GM18858 (cell line): ENCODE results near the gene TULP1.

Source experiments
- ATAC-seq: cut with Tn5 transposase; IDR thresholded peaks from one replicate; pipeline ENCODE4 v1.9.1; 2021; ENCODE audit not compliant: unreplicated experiment

Gene TULP1

DNA sequence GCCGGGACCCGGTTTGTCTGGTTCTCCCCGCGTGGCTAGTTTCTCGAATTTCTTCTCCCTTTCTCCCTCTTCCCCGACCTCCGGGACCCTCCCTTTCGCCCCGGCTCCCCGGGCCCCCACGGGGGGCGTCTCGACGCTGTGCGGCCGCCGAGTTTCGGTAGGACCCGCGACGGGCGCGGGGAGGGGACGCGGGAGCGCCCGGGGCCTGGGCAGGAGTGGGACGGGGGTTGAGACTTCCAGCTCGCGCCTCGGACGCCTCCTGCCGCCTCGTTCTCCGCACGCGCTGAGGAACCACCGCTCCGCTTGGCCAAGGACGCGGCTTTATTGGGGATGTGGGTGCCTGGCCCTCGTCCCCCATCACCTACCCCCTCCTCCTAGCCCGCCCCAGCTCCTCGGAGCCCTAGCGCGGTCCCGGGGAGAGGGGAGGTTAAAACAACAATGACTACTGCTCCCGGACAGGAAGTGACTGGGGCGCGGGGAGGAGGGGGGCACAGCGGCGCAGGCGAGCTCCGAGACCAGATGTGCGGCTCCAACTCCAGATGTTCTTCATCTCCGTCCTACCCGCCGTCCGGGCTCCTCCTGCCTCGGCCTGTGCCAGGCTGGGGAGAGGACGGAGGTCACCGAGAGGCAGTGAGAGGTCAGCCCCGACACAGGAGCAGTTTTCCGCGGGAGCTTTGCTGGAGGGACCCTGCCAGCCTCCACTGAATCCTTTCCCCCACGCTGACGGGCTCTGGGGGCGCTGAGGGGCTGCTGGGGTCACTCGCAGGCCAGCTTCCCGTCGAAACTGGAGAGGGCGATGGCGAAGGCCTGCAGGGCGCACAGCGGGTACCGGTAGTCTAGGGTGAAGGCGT, 14.9 kb downstream of the TULP1 start:
- ATAC-seq = no peak

- ATAC-seq = no peak
These were observed 15.7 kb downstream of the TULP1 start, which contains the start of gene TEAD3 for GRCh38 chr6:35496841-35497570. TSS of gene TEAD3 (minus strand) at chr6:35497079.

GRCh38 chr6:35496036-35496840, 16.5 kb downstream of the TULP1 start:
- ATAC-seq = no peak

GRCh38 chr6:35495258-35496035, 17.2 kb downstream of the TULP1 start:
- ATAC-seq = no peak

DNA sequence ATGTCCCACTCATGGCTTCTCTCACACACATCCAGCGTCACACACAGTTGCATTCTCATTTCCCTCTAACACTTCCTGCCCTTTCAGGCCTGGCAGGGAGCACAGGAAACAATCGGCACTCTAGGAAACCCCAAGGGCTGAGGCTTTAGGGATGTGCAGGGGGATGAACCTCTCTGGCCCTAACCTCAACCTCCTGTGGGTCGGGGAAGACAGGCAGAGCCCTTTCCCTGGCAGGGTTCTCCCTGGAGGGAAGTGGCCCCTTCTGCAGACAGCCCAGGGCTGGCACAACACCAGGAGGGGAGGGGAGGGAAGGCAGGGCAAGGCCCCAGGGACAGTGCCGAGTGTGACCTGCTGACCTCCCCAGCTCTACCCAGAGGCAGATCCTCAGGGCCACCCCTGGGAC, 18.5 kb downstream of the TULP1 start:
- ATAC-seq = no peak

- no peak for ATAC-seq
These were observed 19.3 kb downstream of the TULP1 start for GRCh38 chr6:35493307-35493983.

- ATAC-seq = no peak
These were observed 19.8 kb downstream of the TULP1 start for GRCh38 chr6:35492974-35493284.

- no peak for ATAC-seq
These were observed 20.3 kb downstream of the TULP1 start for GRCh38 chr6:35492258-35492973.

DNA sequence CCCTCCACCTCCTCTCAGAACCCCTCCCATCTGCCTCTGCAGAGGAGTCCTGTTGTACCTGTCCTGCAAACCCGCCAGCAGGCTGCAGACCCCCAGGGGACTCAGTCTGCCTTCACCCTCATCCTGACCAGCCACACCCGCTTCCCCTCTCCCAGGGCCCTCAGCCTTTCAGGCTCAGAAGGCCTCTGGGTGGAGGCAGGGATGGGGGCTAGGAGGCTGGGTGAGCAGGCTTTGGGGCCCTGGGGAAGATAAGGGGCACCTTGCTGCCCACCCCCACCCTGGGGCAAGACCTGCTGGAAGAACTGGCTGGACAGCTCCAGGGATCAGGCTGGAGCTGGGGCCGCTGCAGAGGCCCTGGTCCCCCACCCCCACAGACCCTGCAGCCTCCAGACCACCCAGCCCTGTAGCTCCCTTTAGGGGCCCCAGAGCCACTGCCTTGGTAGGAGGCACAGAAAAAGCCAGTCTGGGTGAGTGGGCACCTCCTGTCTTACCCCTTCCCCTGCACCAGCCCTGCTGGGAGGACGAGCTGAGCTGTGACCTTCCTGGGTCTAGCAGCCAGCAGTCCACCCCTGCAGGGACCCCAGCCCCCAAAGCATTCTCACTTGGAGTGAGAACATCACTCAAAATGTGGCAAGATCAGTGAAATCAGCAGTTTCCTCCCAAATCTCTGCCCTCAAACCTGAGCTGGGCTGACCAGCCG, 21.0 kb downstream of the TULP1 start:
- no peak for ATAC-seq

DNA sequence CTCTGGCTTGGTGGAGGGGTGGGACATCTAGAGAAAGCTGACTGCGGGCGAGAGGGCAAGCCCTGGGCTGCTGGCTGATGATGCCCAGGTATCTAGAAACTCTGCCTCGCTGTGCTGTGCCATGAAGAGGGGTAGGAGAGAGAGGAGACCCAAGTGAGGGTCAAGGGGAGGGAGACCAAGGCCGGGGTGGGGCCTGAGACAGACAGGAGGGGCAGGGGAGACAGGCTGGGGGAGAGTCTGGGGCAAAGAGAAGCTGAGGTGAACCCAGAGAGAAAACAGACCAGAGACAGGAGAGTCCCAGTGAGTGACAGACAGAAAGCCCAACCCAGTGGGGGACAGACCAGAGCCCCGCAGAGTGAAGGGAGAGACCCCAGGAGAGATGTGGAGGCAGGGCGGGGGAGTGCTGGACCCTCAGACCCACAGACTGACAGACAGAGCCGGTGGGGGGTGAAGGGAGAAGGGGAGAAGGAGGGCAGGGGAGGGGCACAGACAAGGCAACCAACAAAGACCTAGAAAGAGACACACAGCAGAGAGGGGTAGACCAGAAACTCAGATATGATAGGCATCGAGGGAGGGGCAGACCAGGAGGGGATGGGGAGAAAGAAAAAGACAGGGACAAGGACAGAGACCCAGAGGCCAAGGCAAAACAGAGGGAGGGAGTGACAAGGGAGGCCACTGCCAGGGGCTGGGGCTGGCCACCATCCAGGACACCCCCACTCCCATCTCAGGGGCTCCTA, 21.7 kb downstream of the TULP1 start:
- ATAC-seq = no peak

- no peak for ATAC-seq
These were observed 22.5 kb downstream of the TULP1 start for GRCh38 chr6:35489995-35490791.

DNA sequence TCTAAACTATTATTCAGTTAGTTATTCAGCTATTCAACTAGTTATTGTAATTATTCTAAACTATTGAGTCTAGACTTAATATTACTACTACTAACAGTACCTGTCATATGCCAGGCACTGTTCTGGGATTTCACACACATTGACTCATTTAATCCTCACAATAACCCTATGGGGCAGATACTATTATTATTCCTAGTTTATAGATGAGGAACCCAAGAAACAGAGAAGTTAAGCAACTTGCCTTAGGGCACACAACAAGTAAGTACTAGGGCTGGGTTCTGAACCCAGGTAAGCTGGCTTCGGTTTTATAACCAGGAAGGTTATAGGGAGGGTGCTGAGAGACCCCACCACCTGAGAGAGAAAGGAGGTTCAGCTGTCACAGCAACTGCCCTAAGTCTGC, 23.6 kb downstream of the TULP1 start:
- ATAC-seq = no peak

DNA sequence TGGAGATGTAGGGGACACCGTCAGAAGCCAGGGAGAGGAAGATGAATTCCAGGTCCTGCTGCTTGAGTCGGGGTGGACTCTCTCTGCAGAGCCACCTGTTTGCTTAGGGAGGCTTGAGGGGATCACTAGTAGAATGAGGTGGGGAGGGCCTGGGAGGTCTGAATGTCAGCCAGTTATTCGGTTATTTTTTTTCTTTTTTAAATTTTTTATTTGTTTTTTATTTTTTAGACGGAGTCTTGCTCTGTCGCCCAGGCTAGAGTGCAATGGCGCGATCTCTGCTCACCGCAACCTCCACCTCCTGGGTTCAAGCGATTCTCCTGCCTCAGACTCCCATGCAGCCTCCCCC, 24.2 kb downstream of the TULP1 start:
- ATAC-seq = no peak

- ATAC-seq = no peak
These were observed 24.8 kb downstream of the TULP1 start for GRCh38 chr6:35487658-35488516.

DNA sequence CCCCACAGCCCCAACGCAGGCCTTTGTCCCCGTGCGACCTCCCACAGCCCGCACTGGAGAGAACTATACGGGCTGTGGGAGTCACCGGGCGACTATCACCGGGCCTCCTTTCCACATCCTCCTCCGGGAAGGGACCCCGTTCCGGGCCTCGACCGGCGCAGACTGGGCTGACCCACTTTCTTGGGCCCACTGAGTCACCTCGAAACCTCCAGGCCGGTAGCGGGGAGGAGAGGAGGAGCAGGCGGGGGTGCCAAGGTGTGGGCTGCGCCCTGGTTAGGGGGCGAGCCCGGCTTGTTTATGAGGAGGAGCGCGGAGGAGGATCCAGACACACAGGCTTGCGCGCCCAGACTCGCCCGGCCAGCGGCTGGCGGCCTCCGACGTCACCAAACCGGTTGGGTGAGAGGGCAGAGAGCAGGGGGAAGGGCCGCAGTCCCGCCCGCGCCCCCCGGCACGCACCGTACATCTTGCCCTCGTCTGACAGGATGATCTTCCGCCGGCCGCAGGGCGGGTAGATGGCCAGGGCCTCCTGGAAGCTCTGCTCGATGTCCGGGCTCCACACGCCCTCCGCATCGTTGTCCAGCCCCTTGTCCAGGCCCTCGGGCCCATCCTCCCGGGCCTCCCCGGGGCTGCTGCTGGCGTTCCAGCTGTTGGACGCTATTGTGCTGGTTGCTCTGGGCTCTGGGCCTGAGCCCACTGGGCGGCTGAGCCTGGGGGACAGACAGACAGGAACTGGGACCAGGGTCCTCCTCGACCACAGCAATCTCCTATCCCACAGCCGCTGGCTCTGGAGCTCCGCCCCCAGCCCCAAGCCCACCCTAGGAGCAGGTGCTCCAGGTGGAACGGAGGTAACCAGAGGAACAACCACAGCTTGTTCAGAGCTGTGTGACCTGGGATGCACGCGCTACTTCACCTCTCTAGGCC, 26.4 kb downstream of the TULP1 start:
- ATAC-seq = no peak

- ATAC-seq = no peak
These were observed 27.3 kb downstream of the TULP1 start for GRCh38 chr6:35485402-35485877.
